ENCODE data around the gene GEMIN7. TPM values are rescaled to one million over a fixed set of nuclear protein-coding genes. Genes with fewer than 3 reads are reported as not detected.

The GEMIN7 gene
- total RNA-seq, 1 donor from 2014 or later: 39.4 TPM

- no peaks in the 10 kb centered on the region for H3K27me3 Mint-ChIP-seq
- no peaks in the 10 kb centered on the region for H3K36me3 Mint-ChIP-seq (ENCODE audit: insufficient read depth)
- no peak overlapping the region for H3K27ac Mint-ChIP-seq
- no peak for TF ChIP-seq CTCF (IDR thresholded peaks at IDR 0.05; ENCODE audit: unreplicated experiment)
- H3K4me1 Mint-ChIP-seq (ENCODE audit: low read depth): peaks cover 7% of the 10 kb centered on the region
- H3K4me3 Mint-ChIP-seq (ENCODE audit: low read depth): no peak overlapping the region
- H3K9me3 Mint-ChIP-seq (ENCODE audit: low read depth): no peaks in the 10 kb centered on the region
- DNase-seq (ENCODE audit: low spot score, unreplicated experiment): no peak
These were observed 51.2 kb downstream of the GEMIN7 start for GRCh38 chr19:45130236-45130635.

DNA sequence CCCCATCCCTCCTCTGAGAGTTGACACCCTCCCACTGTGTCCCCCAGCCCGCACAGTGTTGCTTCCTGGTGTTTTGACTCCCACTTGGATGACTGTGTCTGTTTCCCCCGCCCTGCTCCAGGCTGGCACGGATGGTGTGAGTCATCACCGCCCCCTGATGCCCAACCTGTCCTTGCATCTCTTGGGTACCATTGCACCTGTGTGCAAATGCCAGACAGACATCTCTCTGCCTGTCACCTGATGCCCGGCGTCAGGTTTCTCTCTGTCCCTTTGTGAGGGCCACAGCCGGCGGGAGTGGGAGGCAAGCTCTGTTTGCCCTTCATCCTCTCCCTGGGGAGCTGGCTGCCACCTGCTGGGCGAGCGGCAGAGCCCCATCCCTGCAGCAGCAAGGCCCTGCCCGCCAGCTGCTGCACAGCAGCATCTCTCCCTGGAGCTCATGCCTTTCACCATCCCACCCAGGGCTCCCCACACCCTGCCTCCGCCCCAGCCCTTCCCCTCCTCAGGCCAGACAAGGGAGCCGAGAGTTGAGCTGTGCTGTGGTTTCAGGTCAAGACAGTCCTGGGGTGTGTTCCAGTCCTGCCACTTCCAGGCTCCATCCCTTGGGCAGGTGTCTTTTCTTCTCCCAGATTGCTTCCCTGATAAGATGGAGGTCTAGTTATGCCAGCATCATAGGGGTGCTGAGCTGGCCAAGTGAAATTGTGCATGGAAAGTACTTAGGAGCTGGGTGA, 52.0 kb downstream of the GEMIN7 start:
- Mint-ChIP-seq H3K4me1 (ENCODE audit: low read depth) (peaks cover 4% of the 10 kb centered on the region), H3K27ac (peak overlapping the region; percentile 91), H3K9me3 (ENCODE audit: low read depth) (no peaks in the 10 kb centered on the region), H3K27me3 (no peaks in the 10 kb centered on the region), H3K36me3 (ENCODE audit: insufficient read depth) (no peaks in the 10 kb centered on the region), H3K4me3 (ENCODE audit: low read depth) (no peak overlapping the region)
- no peak for DNase-seq (ENCODE audit: low spot score, unreplicated experiment)
- TF ChIP-seq CTCF (IDR thresholded peaks at IDR 0.05; ENCODE audit: unreplicated experiment): peak; percentile 45

DNA sequence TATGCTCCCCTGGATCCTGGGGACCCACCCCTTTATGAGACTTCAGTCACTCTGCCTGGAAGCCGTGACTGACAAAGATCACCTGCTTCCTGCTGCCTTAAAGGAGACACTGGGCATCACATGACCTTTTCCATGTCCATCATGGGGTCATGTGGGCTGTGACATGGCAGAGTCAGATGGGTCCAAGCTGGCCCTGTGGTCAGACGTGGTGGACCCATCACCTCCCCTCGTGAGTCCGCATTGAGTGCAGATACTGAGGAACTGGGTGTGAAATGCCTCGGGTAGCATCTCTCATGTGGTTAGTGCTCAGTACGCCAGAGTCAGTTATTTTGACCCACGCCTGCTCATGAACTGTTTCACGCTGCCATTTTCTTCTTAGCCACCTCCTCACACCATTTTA, 54.6 kb downstream of the GEMIN7 start:
- Mint-ChIP-seq H3K9me3 (ENCODE audit: low read depth) (no peaks in the 10 kb centered on the region), H3K36me3 (ENCODE audit: insufficient read depth) (no peaks in the 10 kb centered on the region), H3K4me1 (ENCODE audit: low read depth) (peaks cover 7% of the 10 kb centered on the region), H3K27ac (no peak overlapping the region), H3K27me3 (no peaks in the 10 kb centered on the region), H3K4me3 (ENCODE audit: low read depth) (no peak overlapping the region)
- no peak for DNase-seq (ENCODE audit: low spot score, unreplicated experiment)
- no peak for TF ChIP-seq CTCF (IDR thresholded peaks at IDR 0.05; ENCODE audit: unreplicated experiment)

GRCh38 chr19:45135176-45135885, 56.3 kb downstream of the GEMIN7 start:
- DNase-seq (ENCODE audit: low spot score, unreplicated experiment): no peak
- H3K27me3 Mint-ChIP-seq: no peaks in the 10 kb centered on the region
- peaks cover 7% of the 10 kb centered on the region for H3K4me1 Mint-ChIP-seq (ENCODE audit: low read depth)
- no peak overlapping the region for H3K4me3 Mint-ChIP-seq (ENCODE audit: low read depth)
- H3K36me3 Mint-ChIP-seq (ENCODE audit: insufficient read depth): no peaks in the 10 kb centered on the region
- H3K27ac Mint-ChIP-seq: no peak overlapping the region
- H3K9me3 Mint-ChIP-seq (ENCODE audit: low read depth): no peaks in the 10 kb centered on the region
- no peak for TF ChIP-seq CTCF (IDR thresholded peaks at IDR 0.05; ENCODE audit: unreplicated experiment)

DNA sequence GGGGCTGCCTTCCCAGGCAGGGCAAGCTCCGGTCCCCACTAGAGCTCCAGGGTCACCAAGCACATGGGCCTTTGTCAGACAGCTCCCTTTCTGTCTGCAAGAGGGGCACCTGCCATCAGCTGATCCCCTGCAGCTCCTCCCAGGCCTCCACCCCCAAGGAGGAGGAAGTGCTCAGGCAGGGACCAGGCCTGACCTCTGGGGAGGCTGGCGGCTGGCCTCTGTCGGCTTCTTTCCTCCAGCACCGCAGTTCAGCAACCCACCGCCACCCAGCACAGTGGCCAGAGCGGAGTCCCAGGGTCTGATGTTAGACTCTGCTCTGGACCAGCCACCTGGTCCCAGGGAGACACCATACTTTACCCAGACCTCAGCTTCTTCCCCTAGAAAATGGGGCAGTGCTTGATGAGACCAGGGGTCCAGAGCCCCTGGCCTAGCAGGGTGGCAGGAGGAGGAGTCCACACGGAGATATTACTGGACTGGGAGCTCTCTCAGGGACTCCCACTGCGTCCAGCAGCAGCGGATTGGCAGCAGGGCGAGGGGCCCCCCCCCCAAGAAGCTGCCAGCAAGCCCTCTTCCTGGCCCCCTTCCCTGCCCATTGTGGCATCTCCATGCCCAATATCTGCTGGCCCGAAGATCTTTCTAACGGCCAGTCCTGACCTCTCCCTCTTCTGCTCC, 57.6 kb downstream of the GEMIN7 start:
- H3K36me3 Mint-ChIP-seq (ENCODE audit: insufficient read depth): no peaks in the 10 kb centered on the region
- H3K27me3 Mint-ChIP-seq: no peaks in the 10 kb centered on the region
- DNase-seq (ENCODE audit: low spot score, unreplicated experiment): no peak
- H3K4me3 Mint-ChIP-seq (ENCODE audit: low read depth): no peak overlapping the region
- peaks cover 5% of the 10 kb centered on the region for H3K4me1 Mint-ChIP-seq (ENCODE audit: low read depth)
- no peak for TF ChIP-seq CTCF (IDR thresholded peaks at IDR 0.05; ENCODE audit: unreplicated experiment)
- peak overlapping the region; percentile 89 for H3K27ac Mint-ChIP-seq
- no peaks in the 10 kb centered on the region for H3K9me3 Mint-ChIP-seq (ENCODE audit: low read depth)
